Natural killer cell (primary cell): ENCODE data around the gene SLC35F1. TPM values are rescaled to one million over a fixed set of nuclear protein-coding genes. Genes with fewer than 3 reads are reported as not detected.

Experiments used
- ATAC-seq, 3 donors: fragments of 150-1000 bp in 2 of 3; fragments of 200-7000 bp in 1 of 3; cut with Tn5 transposase; 1 replicate in 1 of 3; 2 replicates in 2 of 3; pipeline ENCODE4 v1.10.0; 2021; ENCODE audit warnings: mild to moderate bottlenecking in 2 of 3, moderate library complexity in 2 of 3
- DNase-seq, 2 donors: peaks; one replicate each; pipeline versions ENCODE4 v3.0.0 to v3.0.0-alpha.2; 2013 to 2021; ENCODE audit warnings: mixed read lengths in 1 of 2
- H3K27ac ChIP-seq: one replicate; pipeline ENCODE4 v1.5.1; 2013; ENCODE audit warnings: mild to moderate bottlenecking, low read length
- H3K27me3 ChIP-seq: one replicate; pipeline ENCODE4 v1.6.1; 2013; ENCODE audit warnings: low read length; ENCODE audit not compliant: control insufficient read depth, insufficient read depth
- H3K36me3 ChIP-seq: one replicate; pipeline ENCODE4 v1.6.1; 2013; ENCODE audit warnings: low read length; ENCODE audit not compliant: control insufficient read depth, insufficient read depth
- H3K4me1 ChIP-seq: one replicate; pipeline ENCODE4 v1.6.1; 2013; ENCODE audit warnings: low read length; ENCODE audit not compliant: control insufficient read depth, insufficient read depth
- H3K4me3 ChIP-seq: one replicate; pipeline ENCODE4 v1.5.1; 2013; ENCODE audit warnings: low read length
- H3K9me3 ChIP-seq: one replicate; pipeline ENCODE4 v1.6.1; 2013; ENCODE audit warnings: low read length; ENCODE audit not compliant: control insufficient read depth, insufficient read depth
- H3K27ac Mint-ChIP-seq, 2 donors: one replicate each; pipeline ENCODE4 v1.8.0; 2022; ENCODE audit warnings: mild to moderate bottlenecking in 2 of 2, mixed read lengths in 2 of 2, moderate library complexity in 1 of 2
- H3K27me3 Mint-ChIP-seq, 2 donors: one replicate each; pipeline ENCODE4 v1.8.0; 2022; ENCODE audit warnings: low read depth in 2 of 2, mixed read lengths in 2 of 2
- H3K36me3 Mint-ChIP-seq: one replicate; pipeline ENCODE4 v1.8.0; 2022; ENCODE audit warnings: mixed read lengths
- H3K4me1 Mint-ChIP-seq, 2 donors: one replicate each; pipeline ENCODE4 v1.8.0; 2022; ENCODE audit warnings: mixed read lengths in 2 of 2
- H3K4me3 Mint-ChIP-seq: one replicate; pipeline ENCODE4 v1.8.0; 2022; ENCODE audit warnings: mild to moderate bottlenecking, moderate library complexity, mixed read lengths
- H3K9me3 Mint-ChIP-seq, 2 donors: one replicate each; pipeline ENCODE4 v1.8.0; 2022; ENCODE audit warnings: mixed read lengths in 2 of 2
- WGBS: methylation state at CpG from one replicate; pipeline ENCODE4 v1.1.7; 2013; ENCODE audit warnings: missing lambda C conversion rate; ENCODE audit not compliant: insufficient coverage; 5-methylcytosine and 5-hydroxymethylcytosine counted together
- intact Hi-C: fragments of 100-400 bp; cut with micrococcal nuclease; formaldehyde crosslinking; loops from one replicate; pipeline ENCODE4 v1.14.2; 2022
- total RNA-seq, 4 donors: library from RNA; stranded (reverse); fragments of 120-200 nt in 1 of 4; gene quantifications; one replicate each; pipeline versions ENCODE4 v1.2.3 to v1.2.4, GENCODE V29; 2013 to 2022
- TF ChIP-seq, protein P1 (sequence below): fragments of 200-600 bp; IDR thresholded peaks from one replicate; pipeline ENCODE4 v1.8.0; 2022; ENCODE audit warnings: antibody characterized with exemption

SLC35F1 gene
- total RNA-seq, 3 donors from 2014 or later (not counting 1 experiment from before 2014, with no cell fraction given), result not detected

DNA sequence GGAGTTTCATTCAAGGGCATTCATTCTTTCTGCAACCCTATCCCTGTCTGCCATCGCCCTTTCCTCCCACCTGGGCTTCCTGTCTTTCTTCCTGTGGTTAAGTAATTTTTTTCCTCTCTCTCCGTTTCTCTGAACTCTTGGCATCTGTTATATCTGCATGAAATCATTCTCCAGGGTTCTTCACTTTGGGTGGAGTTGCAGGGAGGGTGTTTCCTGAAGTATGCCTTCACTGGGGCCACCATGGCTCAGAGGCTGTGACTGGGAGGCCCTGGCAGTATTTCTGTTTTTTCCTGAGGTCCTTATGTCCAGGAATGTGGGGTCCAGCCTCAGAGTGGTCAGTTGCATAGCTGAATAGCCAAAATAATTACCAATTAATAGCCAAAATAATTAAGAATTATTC lies 137.2 kb downstream of the SLC35F1 start:
- Histone ChIP-seq H3K4me1 (no peaks in the 10 kb centered on the region), H3K9me3 (no peaks in the 10 kb centered on the region), H3K27me3 (no peaks in the 10 kb centered on the region), H3K27ac (no peak overlapping the region), H3K4me3 (no peak overlapping the region), H3K36me3 (no peaks in the 10 kb centered on the region)
- no peak for ATAC-seq
- TF ChIP-seq, protein P1, sequence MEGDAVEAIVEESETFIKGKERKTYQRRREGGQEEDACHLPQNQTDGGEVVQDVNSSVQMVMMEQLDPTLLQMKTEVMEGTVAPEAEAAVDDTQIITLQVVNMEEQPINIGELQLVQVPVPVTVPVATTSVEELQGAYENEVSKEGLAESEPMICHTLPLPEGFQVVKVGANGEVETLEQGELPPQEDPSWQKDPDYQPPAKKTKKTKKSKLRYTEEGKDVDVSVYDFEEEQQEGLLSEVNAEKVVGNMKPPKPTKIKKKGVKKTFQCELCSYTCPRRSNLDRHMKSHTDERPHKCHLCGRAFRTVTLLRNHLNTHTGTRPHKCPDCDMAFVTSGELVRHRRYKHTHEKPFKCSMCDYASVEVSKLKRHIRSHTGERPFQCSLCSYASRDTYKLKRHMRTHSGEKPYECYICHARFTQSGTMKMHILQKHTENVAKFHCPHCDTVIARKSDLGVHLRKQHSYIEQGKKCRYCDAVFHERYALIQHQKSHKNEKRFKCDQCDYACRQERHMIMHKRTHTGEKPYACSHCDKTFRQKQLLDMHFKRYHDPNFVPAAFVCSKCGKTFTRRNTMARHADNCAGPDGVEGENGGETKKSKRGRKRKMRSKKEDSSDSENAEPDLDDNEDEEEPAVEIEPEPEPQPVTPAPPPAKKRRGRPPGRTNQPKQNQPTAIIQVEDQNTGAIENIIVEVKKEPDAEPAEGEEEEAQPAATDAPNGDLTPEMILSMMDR, result no peak
- Mint-ChIP-seq H3K36me3 (no peaks in the 10 kb centered on the region), H3K27ac (no peak overlapping the region), H3K9me3 (no peaks in the 10 kb centered on the region), H3K4me1 (no peaks in the 10 kb centered on the region), H3K27me3 (peaks cover 0 to 2% of the 10 kb centered on the region in 2 donors), H3K4me3 (no peak overlapping the region)
- no peak for DNase-seq
- intact Hi-C loops, result no loop called here
- WGBS, result 0% methylated on average over 1 of the region's 2 CpGs

GRCh38 chr6:118054082-118054481 lies 147.0 kb downstream of the SLC35F1 start:
- peaks cover 0 to 4% of the 10 kb centered on the region in 2 donors for H3K9me3 Mint-ChIP-seq
- peaks cover 0 to 3% of the 10 kb centered on the region in 2 donors for H3K27me3 Mint-ChIP-seq
- Histone ChIP-seq H3K4me1 (no peaks in the 10 kb centered on the region), H3K4me3 (no peak overlapping the region), H3K9me3 (no peaks in the 10 kb centered on the region), H3K36me3 (no peaks in the 10 kb centered on the region), H3K27me3 (no peaks in the 10 kb centered on the region), H3K27ac (no peak overlapping the region)
- H3K36me3 Mint-ChIP-seq, result no peaks in the 10 kb centered on the region
- H3K4me3 Mint-ChIP-seq, result no peak overlapping the region
- intact Hi-C loops, result no loop called here
- ATAC-seq, result no peak
- TF ChIP-seq, protein P1, result no peak
- WGBS, result no CpG with 5 or more reads among the region's 1 CpG
- no peak overlapping the region for H3K27ac Mint-ChIP-seq
- no peaks in the 10 kb centered on the region for H3K4me1 Mint-ChIP-seq
- DNase-seq, result no peak

DNA sequence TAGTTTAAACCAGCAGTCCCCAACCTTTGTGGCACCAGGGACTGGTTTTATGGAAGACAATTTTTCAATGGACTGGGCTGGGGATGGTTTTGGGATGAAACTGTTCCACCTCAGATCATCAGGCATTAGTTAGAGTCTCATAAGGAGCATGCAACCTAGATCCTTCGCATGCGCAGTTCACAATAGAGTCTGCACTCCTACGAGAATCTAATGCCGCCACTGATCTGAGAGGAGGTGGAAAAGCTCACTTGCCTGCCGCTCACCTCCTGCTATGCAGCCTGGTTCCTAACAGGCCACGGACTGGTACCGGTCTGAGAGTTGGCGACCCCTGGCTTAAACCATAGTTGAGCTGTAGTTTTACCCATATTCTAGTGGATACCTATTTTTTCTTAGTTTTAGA lies 154.6 kb downstream of the SLC35F1 start:
- H3K27me3 ChIP-seq, result peaks cover 2% of the 10 kb centered on the region
- H3K27me3 Mint-ChIP-seq, result no peaks in the 10 kb centered on the region
- TF ChIP-seq, protein P1, result no peak
- no peak overlapping the region for H3K4me3 Mint-ChIP-seq
- no peaks in the 10 kb centered on the region for H3K9me3 Mint-ChIP-seq
- no peaks in the 10 kb centered on the region for H3K4me1 Mint-ChIP-seq
- no peak overlapping the region for H3K27ac ChIP-seq
- DNase-seq (no peak), ATAC-seq (no peak)
- no peak overlapping the region for H3K27ac Mint-ChIP-seq
- H3K9me3 ChIP-seq, result no peaks in the 10 kb centered on the region
- 89% methylated on average over 8 of the region's 8 CpGs for WGBS
- intact Hi-C loops, result no loop called here
- no peaks in the 10 kb centered on the region for H3K36me3 Mint-ChIP-seq
- H3K4me1 ChIP-seq, result no peaks in the 10 kb centered on the region
- no peaks in the 10 kb centered on the region for H3K36me3 ChIP-seq
- no peak overlapping the region for H3K4me3 ChIP-seq

DNA sequence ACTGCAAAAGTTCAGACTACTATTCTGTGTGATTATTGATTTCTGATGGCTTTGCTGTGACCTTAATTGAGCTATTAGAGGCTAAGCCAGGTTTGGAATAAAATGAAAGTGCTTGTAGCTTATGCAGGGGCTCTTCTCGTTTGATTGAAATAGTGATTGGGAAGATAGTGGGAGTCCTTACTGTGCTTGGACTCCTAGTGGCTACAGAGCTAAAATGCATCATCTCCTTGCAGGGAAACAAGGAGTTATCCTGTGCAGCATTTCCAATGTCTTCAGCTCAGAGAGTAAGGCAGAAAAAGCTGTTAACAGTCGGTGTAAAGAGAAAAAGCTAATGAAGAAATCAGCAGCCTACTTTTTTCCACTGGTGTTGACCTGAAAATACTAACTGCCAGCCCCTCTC lies 173.5 kb downstream of the SLC35F1 start:
- H3K27ac Mint-ChIP-seq, result no peak overlapping the region

More for the DNA sequence above, 173.5 kb downstream of the SLC35F1 start:
- Histone ChIP-seq H3K4me3 (no peak overlapping the region), H3K9me3 (no peaks in the 10 kb centered on the region), H3K36me3 (no peaks in the 10 kb centered on the region), H3K27me3 (no peaks in the 10 kb centered on the region), H3K4me1 (no peaks in the 10 kb centered on the region), H3K27ac (no peak overlapping the region)
- TF ChIP-seq, protein P1, result no peak
- 58% methylated on average over 2 of the region's 2 CpGs for WGBS
- Mint-ChIP-seq H3K27me3 (peaks cover 0 to 2% of the 10 kb centered on the region in 2 donors), H3K4me3 (no peak overlapping the region), H3K9me3 (no peaks in the 10 kb centered on the region), H3K36me3 (no peaks in the 10 kb centered on the region), H3K4me1 (no peaks in the 10 kb centered on the region)
- intact Hi-C loops, result no loop called here
- no peak for DNase-seq
- ATAC-seq, result no peak
